GM12878 (cell line): Measurements from ENCODE around the gene C9. TPM values are rescaled to one million over a fixed set of nuclear protein-coding genes. Genes with fewer than 3 reads are reported as not detected.

Source experiments
- ATAC-seq: fragments of 200-7000 bp; cut with Tn5 transposase; 3 replicates; pipeline ENCODE4 v1.9.1; 2020; ENCODE audit warnings: mild to moderate bottlenecking, moderate library complexity
- BruUV-seq: library from RNA; stranded (reverse); fragments of 400-500 nt; replicated peaks from 2 replicates; lab custom pipeline; 2021; lab: Mats Ljungman, UMichigan
- CTCF ChIA-PET: fragments of 300-600 bp; sonication (Branson Sonifier 250); formaldehyde crosslinking; extraction: SDS; loops from one replicate; lab custom pipeline; 2021; ENCODE audit warnings: inconsistent platforms; lab: Yijun Ruan, JAX
- POLR2A ChIA-PET: fragments of 350-600 bp; formaldehyde crosslinking; extraction: SDS; loops from one replicate; lab custom pipeline; 2021; ENCODE audit warnings: inconsistent platforms; lab: Charles Lee
- RAD21 ChIA-PET: fragments of 300-600 bp; sonication (Branson Sonifier 250); formaldehyde crosslinking; loops from one replicate; lab custom pipeline; 2023; ENCODE audit warnings: antibody characterized with exemption; ENCODE audit not compliant: unreplicated experiment; lab: Charles Lee
- SMC1A ChIA-PET: fragments of 300-600 bp; sonication (Branson Sonifier 250); formaldehyde crosslinking; loops from one replicate; lab custom pipeline; 2023; ENCODE audit not compliant: unreplicated experiment, uncharacterized antibody; lab: Charles Lee
- DNase-seq: peaks from one replicate; pipeline ENCODE4 v3.0.0-alpha.2; 2011; ENCODE audit warnings: low read depth, low spot score
- FAIRE-seq: peaks from 3 replicates; lab custom pipeline; 2011; peaks lifted over from hg19 to GRCh38; lab: Jason Lieb, UNC
- H2AFZ ChIP-seq: 2 replicates; pipeline ENCODE4 v1.6.0; 2011; ENCODE audit warnings: low read depth, low read length, control low read depth; ENCODE audit not compliant: control insufficient read depth
- H3K27ac ChIP-seq: 2 replicates; pipeline ENCODE4 v1.5.1; 2011; ENCODE audit warnings: control low read depth; ENCODE audit not compliant: control insufficient read depth, insufficient read depth
- H3K27me3 ChIP-seq, 2 experiments: replicated peaks in 1 of 2; 2 replicates each; pipeline versions ENCODE4 v1.6.0 to v1.6.1; 2011; ENCODE audit warnings: low read length in 1 of 2; ENCODE audit not compliant: control insufficient read depth in 2 of 2, insufficient read depth in 2 of 2
- H3K36me3 ChIP-seq, 2 experiments: 2 replicates each; pipeline ENCODE4 v1.5.1; 2011; ENCODE audit warnings: low read length in 1 of 2; ENCODE audit not compliant: control insufficient read depth in 2 of 2, insufficient read depth in 2 of 2
- H3K4me1 ChIP-seq: 2 replicates; pipeline ENCODE4 v1.6.1; 2011; ENCODE audit warnings: mild to moderate bottlenecking, low read length, moderate library complexity, mixed read lengths; ENCODE audit not compliant: control insufficient read depth, insufficient read depth
- H3K4me2 ChIP-seq: 2 replicates; pipeline ENCODE4 v1.6.0; 2011; ENCODE audit warnings: control low read depth; ENCODE audit not compliant: control insufficient read depth, insufficient read depth
- H3K4me3 ChIP-seq: fragments of 200-600 bp; sonication (generic); 2 replicates; pipeline ENCODE4 v1.5.1; 2016
- H3K79me2 ChIP-seq: 2 replicates; pipeline ENCODE4 v1.6.0; 2011; ENCODE audit warnings: low read length; ENCODE audit not compliant: control insufficient read depth, insufficient read depth
- H3K9ac ChIP-seq: 2 replicates; pipeline ENCODE4 v1.8.0; 2011; ENCODE audit warnings: low read length, control low read depth, mixed read lengths; ENCODE audit not compliant: control insufficient read depth, insufficient read depth
- H3K9me3 ChIP-seq: replicated peaks from 3 replicates; pipeline ENCODE4 v1.5.1; 2011; ENCODE audit warnings: mild to moderate bottlenecking, low read length; ENCODE audit not compliant: control insufficient read depth, insufficient read depth
- H4K20me1 ChIP-seq: 2 replicates; pipeline ENCODE4 v1.6.0; 2011; ENCODE audit not compliant: control insufficient read depth, insufficient read depth
- WGBS: methylation state at CpG from one replicate; pipeline ENCODE4 v1.1.6; 2016; ENCODE audit warnings: low lambda C conversion rate; ENCODE audit not compliant: insufficient replicate concordance, insufficient coverage; ENCODE audit errors: missing lambda C conversion rate; 5-methylcytosine and 5-hydroxymethylcytosine counted together
- in situ Hi-C: fragments of 300-500 bp; cut with MboI; formaldehyde crosslinking; loops from 9 replicates; pipeline ENCODE4 v1.14.3; 2018; ENCODE audit warnings: mixed read lengths
- intact Hi-C: fragments of 100-400 bp; cut with micrococcal nuclease; formaldehyde crosslinking; loops from one replicate; pipeline ENCODE4 v1.14.2; 2022; ENCODE audit not compliant: unreplicated experiment
- polyA plus RNA-seq, 11 experiments: library from polyadenylated mRNA; depleted of rRNA in 4 of 11; unstranded in 6 of 11; stranded (reverse) in 5 of 11; fragments of >200 nt; fragmentation: Nextera tagmentation in 4 of 11; fragmentation: Illumina TruSeq in 1 of 11; extraction: Ambion mirVana in 4 of 11; extraction: Trizol in 1 of 11; gene quantifications; 1 replicate in 1 of 11; 2 replicates in 10 of 11; pipeline versions ENCODE4 v1.2.1 to v1.2.3, GENCODE V29; 2011 to 2016; ENCODE audit warnings: inconsistent platforms in 2 of 11, missing spikeins in 2 of 11, low read depth in 1 of 11
- total RNA-seq, 4 experiments: library from RNA; depleted of rRNA in 3 of 4; stranded (reverse); fragments of >200 nt in 3 of 4; fragmentation: Illumina TruSeq in 1 of 4; extraction: Trizol in 1 of 4; gene quantifications; 2 replicates each; pipeline versions ENCODE4 v1.2.1 to v1.2.3, GENCODE V29; 2013 to 2021
- TF ChIP-seq, protein P1 (sequence below): fragments of 150-350 bp; IDR thresholded peaks from 2 replicates; pipeline ENCODE4 v1.6.1; 2016; ENCODE audit warnings: low read depth, low read length
- TF ChIP-seq, protein P2 (sequence below): fragments of 150-350 bp; IDR thresholded peaks from 2 replicates; pipeline ENCODE4 v1.6.1; 2014; ENCODE audit warnings: mild to moderate bottlenecking, low read depth, low read length

The C9 gene
- total and polyA plus RNA-seq, 10 of the 15 experiments (the other 5 are each of a cell fraction or from before 2014, with no cell fraction given) = 0.54 TPM; not detected in 9

DNA sequence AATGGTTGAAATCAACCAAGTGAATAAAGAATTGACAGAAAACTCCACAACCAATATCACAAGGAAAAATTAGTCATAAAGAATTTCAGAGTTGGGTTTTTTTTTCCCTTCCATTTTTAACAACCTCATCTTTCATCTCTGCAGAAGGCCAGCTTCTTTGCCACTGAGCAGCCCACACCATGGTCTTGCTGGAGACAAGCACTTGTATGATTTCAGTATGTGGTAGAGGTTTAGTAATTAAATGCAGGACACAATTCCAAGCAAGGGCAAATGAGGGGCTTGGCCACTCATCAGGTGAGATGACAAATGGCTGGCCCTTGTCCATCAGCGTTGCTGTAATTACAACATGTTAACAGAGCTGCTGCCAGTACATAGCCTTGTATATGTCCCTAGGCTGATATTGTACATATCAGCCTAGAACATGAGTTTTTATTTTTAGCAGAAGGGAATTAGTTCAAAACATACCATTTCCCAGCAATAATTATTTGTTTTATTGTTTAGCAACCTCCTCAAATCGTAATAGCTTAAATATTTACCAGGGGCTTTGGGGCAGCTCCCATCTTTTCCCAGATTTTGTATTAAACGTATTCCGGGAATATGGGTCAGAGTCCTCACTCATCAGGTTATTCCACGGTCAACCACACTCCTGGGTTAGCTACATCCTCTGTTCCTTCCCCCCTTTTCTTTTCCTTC is 5.0 kb upstream of the C9 start:
- 12% methylated on average over 5 of the region's 5 CpGs for WGBS
- BruUV-seq = no TSS peak
- intact Hi-C loops (no loop called here), in situ Hi-C loops (no loop called here)
- ChIA-PET POLR2A (no interaction called here), CTCF (interaction anchor here (0.9 to 1.6 kb wide), 2 partner anchors 10 to 178 kb away, joined by 3 to 7 read pairs; no protein-coding TSS in a partner anchor), SMC1A (interaction anchor here (0.6 kb wide), 1 partner anchor 107 kb away, joined by 5 read pairs; no protein-coding TSS in a partner anchor), RAD21 (no interaction called here)
- DNase-seq = no peak
- no peaks in the 10 kb centered on the region for H4K20me1 ChIP-seq
- H3K4me3 ChIP-seq = no peak overlapping the region
- no peaks in the 10 kb centered on the region for H3K79me2 ChIP-seq
- TF ChIP-seq, protein P1, sequence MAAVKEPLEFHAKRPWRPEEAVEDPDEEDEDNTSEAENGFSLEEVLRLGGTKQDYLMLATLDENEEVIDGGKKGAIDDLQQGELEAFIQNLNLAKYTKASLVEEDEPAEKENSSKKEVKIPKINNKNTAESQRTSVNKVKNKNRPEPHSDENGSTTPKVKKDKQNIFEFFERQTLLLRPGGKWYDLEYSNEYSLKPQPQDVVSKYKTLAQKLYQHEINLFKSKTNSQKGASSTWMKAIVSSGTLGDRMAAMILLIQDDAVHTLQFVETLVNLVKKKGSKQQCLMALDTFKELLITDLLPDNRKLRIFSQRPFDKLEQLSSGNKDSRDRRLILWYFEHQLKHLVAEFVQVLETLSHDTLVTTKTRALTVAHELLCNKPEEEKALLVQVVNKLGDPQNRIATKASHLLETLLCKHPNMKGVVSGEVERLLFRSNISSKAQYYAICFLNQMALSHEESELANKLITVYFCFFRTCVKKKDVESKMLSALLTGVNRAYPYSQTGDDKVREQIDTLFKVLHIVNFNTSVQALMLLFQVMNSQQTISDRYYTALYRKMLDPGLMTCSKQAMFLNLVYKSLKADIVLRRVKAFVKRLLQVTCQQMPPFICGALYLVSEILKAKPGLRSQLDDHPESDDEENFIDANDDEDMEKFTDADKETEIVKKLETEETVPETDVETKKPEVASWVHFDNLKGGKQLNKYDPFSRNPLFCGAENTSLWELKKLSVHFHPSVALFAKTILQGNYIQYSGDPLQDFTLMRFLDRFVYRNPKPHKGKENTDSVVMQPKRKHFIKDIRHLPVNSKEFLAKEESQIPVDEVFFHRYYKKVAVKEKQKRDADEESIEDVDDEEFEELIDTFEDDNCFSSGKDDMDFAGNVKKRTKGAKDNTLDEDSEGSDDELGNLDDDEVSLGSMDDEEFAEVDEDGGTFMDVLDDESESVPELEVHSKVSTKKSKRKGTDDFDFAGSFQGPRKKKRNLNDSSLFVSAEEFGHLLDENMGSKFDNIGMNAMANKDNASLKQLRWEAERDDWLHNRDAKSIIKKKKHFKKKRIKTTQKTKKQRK = no peak
- TF ChIP-seq, protein P2, sequence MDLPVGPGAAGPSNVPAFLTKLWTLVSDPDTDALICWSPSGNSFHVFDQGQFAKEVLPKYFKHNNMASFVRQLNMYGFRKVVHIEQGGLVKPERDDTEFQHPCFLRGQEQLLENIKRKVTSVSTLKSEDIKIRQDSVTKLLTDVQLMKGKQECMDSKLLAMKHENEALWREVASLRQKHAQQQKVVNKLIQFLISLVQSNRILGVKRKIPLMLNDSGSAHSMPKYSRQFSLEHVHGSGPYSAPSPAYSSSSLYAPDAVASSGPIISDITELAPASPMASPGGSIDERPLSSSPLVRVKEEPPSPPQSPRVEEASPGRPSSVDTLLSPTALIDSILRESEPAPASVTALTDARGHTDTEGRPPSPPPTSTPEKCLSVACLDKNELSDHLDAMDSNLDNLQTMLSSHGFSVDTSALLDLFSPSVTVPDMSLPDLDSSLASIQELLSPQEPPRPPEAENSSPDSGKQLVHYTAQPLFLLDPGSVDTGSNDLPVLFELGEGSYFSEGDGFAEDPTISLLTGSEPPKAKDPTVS = no peak
- no peak for ATAC-seq
- H3K9me3 ChIP-seq = no peaks in the 10 kb centered on the region
- no peak overlapping the region for H3K4me2 ChIP-seq
- no peaks in the 10 kb centered on the region for H3K4me1 ChIP-seq
- no peak for FAIRE-seq
- H3K27me3 ChIP-seq = no peaks in the 10 kb centered on the region; a peak in 1 of 4 replicates
- H3K36me3 ChIP-seq = no peaks in the 10 kb centered on the region
- H3K27ac ChIP-seq = no peak overlapping the region
- no peak overlapping the region for H2AFZ ChIP-seq
- no peak overlapping the region for H3K9ac ChIP-seq
